Stimulated activated CD4-positive, alpha-beta T cell treated with anti-CD3 and anti-CD28 coated beads, Interleukin-15, amount 100 ng/mL, for 48 hours (primary cell): ENCODE data around the gene E2F2.
"Not testable (repeated sequence)": the region's sequence is repeated elsewhere in the genome, so short reads cannot be mapped to it uniquely, and the experiment has no call there.

Experiments
- DNase-seq, 2 donors: peaks; one replicate each; pipeline ENCODE4 v3.0.0-alpha.2; 2020; ENCODE audit warnings: low read depth in 2 of 2

The E2F2 gene

GRCh38 chr1:23546897-23547584 lies 16.0 kb upstream of the E2F2 start:
- DNase-seq: no peak

GRCh38 chr1:23545851-23546250 lies 14.8 kb upstream of the E2F2 start:
- no peak for DNase-seq

- DNase-seq: peak; percentile 57 to 67
Observed at GRCh38 chr1:23544444-23545389, 13.7 kb upstream of the E2F2 start.

GRCh38 chr1:23543707-23544443 lies 12.8 kb upstream of the E2F2 start:
- DNase-seq: no peak

GRCh38 chr1:23542940-23543339 lies 11.9 kb upstream of the E2F2 start:
- not testable (repeated sequence) for DNase-seq

GRCh38 chr1:23539698-23540266 lies 8.7 kb upstream of the E2F2 start:
- peak; percentile 85 to 90 for DNase-seq

- no peak for DNase-seq
Observed at GRCh38 chr1:23537296-23537973, 6.4 kb upstream of the E2F2 start.

GRCh38 chr1:23533246-23534023 lies 2.4 kb upstream of the E2F2 start:
- no peak for DNase-seq

GRCh38 chr1:23531562-23532094 lies 595 bp upstream of the E2F2 start:
- DNase-seq: no peak

- no peak for DNase-seq
Observed at GRCh38 chr1:23530087-23530746, 816 bp downstream of the E2F2 start.

GRCh38 chr1:23529146-23530086 lies 1.6 kb downstream of the E2F2 start:
- DNase-seq: no peak

GRCh38 chr1:23528250-23528978 lies 2.6 kb downstream of the E2F2 start:
- DNase-seq: peak; percentile 73 to 76

GRCh38 chr1:23527900-23528249 lies 3.2 kb downstream of the E2F2 start:
- DNase-seq: no peak

- DNase-seq: no peak
Observed at GRCh38 chr1:23527366-23527765, 3.7 kb downstream of the E2F2 start.

GRCh38 chr1:23526329-23527041 lies 4.5 kb downstream of the E2F2 start:
- no peak for DNase-seq

- no peak for DNase-seq
Observed at GRCh38 chr1:23525558-23526250, 5.3 kb downstream of the E2F2 start.
